ENCODE results near the gene ACP6. TPM values are rescaled to one million over a fixed set of nuclear protein-coding genes. Genes with fewer than 3 reads are reported as not detected.

The ACP6 gene
- polyA plus RNA-seq, 3 donors, result 7.8 to 9.8 (median 8.9) TPM

DNA sequence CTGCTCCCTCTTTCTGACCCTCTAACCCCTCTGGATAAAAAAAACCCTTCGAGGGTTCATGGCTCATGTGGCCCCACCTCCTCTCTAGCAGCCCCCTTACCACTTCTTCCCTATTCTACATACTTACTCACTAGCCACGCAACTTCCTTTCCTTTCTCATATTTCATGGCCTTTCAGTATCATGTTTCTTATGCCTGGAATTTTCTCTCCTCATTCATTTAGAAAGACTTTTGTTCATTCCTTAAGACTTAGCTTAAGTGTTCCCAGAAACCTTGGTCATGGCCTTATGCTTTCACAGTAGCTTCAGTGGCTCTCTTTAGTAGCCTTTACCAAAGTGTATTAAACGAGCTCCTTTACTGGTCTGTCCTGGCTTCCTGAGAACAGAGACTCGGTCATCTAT, 6.1 kb downstream of the ACP6 start:
- 71 to 87% (median 73%) methylated on average over 4 of the region's 4 CpGs for WGBS, 3 donors

DNA sequence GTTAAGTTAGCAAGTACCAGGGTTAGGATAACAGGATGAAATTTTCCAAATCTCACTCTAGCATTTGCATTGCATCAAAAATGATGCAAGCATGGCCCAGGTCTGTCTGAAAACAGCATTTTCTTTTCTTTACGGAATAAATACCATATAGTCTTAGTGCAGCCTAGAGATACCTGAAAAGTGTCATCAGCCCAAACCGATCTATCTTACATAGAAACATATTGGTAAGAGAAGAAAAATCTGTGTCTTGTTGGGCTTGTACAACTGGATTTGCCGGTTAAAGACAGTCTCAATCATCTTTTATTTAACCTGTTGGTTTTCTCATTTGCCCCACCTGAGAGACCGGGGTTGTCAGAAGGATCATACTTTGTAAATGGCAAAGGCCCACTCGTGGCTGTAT, 15.8 kb downstream of the ACP6 start:
- no peak overlapping the region for H3K27ac ChIP-seq (ENCODE audit: low read depth, low read length)
- WGBS, 3 donors, result 95 to 98% (median 95%) methylated on average over 5 of the region's 5 CpGs

More for the DNA sequence above, 6.1 kb downstream of the ACP6 start:
- H3K27ac ChIP-seq (ENCODE audit: low read depth, low read length), result no peak overlapping the region

DNA sequence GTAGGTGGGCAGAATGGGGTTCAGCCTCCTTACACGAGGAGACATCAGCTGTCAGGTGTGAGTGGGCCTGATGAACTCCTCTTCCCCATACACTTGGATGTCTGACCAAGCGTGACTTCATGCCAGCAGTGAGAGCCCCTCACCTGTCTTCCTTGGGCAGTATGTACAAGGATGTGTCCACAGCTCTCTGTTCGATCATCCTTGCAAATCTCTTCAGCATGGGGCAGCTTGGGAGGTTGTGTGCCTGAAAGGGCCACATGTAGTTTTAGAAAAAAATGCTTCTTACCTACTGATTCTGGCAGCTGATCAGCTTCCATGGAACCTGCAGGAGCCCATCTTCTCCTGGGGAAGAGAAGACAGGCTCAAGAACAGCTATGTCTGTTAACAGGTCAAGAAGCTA, 18.0 kb downstream of the ACP6 start:
- WGBS, 3 donors, result 93 to 98% (median 94%) methylated on average over 3 of the region's 3 CpGs
- H3K27ac ChIP-seq (ENCODE audit: low read depth, low read length), result no peak overlapping the region

DNA sequence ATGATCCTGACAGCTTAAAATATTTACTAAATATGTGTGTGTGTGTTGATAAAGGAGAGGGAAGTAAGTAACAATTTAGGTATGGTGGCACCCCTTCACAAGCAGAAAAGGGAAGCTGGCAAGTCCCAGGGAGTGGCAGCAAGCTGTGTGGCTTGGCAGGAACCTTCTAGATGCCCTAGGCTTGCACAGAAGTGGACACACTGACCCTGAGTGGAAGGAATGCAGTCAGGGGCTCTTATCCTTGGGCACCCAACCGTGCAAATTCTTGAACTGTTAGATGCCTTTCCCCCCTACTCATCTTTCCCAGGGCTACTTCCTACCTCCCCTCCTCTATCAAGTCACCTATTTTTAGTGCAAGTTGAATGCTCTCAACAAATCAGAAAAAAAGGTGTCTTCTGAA, 18.9 kb downstream of the ACP6 start:
- 74 to 93% (median 79%) methylated on average over 1 of the region's 1 CpG for WGBS, 3 donors
- no peak overlapping the region for H3K27ac ChIP-seq (ENCODE audit: low read depth, low read length)

DNA sequence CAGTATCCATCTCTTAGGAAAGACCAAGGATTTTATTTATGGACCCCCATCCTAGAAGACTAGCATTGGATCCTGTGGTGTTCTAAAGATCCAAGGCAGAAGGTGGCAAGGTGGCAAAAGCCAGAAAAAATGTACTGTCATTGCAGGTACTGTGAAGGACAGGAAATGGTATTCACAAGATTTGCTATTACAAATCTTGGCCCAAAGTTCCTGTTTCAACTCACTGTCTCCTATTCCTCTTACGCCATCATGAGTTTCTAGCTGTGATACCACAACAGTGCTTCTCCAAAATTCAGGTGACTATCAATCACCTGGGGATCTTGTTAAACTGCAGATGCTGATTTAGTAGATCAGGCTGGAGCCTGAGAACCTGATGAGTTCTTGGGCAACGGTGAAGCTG, 21.4 kb downstream of the ACP6 start:
- no peak overlapping the region for H3K27ac ChIP-seq (ENCODE audit: low read depth, low read length)
- WGBS, 3 donors, result 74 to 98% (median 85%) methylated on average over 2 of the region's 2 CpGs

DNA sequence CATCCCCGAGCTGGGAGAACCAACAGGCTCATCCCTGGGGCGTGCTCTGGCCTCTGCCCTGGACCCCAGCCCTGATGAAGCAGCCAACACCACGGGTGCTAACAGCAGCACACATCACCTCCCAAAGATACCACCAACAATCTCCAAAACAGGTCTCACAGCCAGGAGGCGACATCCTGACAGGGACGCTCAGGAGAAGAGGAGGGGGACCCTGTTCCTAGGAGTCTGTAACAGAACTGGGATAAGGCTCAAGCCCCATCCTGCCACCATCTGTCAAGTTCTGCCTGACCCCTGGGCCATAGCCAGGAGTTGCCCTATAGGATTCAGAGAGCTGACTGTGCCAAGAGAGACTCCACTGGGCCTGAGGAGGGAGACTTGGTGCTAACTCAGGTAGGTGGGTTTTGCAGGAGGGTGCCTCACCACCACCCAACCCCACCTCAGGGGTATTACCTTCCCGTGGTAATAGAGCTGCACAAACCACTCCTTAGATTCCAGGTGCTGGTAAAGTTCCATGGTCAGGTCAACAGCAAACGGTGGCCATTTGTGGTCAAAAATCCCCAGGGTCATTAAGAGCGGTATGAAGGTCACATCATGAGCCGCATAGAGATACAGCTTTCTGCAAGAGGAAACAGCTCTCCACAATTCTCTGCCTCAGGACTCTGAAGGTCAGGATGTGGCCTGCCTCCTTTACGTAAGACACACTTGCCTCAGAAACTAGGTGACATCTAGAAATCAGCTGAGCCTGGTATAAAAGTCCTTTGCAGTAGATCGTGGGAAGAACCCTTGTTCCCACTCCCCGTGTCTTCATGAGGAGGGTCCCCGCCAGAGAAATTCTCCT, 22.3 kb downstream of the ACP6 start:
- H3K27ac ChIP-seq (ENCODE audit: low read depth, low read length), result no peak overlapping the region
- WGBS, 3 donors, result 75 to 84% (median 79%) methylated on average over 13 of the region's 13 CpGs

DNA sequence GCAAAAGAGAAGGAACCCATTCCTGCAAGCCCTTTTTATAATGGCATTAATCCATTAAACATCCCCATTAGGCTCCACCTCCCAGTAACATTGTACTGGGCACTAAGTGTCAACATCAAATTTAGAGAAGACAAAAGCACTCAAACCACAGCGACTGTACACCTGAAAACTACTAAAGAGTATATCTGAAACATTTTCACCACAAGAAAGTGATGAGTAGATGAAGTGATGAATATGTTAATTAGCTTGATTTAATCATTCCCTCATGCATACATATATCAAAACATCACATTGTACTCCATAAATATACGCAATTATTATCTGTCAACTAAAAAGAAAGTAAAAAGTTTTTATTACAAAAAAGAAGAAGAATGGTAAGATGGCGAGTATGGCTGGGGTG, 26.4 kb downstream of the ACP6 start:
- H3K27ac ChIP-seq (ENCODE audit: low read depth, low read length), result no peak overlapping the region
- 92 to 96% (median 93%) methylated on average over 3 of the region's 3 CpGs for WGBS, 3 donors

DNA sequence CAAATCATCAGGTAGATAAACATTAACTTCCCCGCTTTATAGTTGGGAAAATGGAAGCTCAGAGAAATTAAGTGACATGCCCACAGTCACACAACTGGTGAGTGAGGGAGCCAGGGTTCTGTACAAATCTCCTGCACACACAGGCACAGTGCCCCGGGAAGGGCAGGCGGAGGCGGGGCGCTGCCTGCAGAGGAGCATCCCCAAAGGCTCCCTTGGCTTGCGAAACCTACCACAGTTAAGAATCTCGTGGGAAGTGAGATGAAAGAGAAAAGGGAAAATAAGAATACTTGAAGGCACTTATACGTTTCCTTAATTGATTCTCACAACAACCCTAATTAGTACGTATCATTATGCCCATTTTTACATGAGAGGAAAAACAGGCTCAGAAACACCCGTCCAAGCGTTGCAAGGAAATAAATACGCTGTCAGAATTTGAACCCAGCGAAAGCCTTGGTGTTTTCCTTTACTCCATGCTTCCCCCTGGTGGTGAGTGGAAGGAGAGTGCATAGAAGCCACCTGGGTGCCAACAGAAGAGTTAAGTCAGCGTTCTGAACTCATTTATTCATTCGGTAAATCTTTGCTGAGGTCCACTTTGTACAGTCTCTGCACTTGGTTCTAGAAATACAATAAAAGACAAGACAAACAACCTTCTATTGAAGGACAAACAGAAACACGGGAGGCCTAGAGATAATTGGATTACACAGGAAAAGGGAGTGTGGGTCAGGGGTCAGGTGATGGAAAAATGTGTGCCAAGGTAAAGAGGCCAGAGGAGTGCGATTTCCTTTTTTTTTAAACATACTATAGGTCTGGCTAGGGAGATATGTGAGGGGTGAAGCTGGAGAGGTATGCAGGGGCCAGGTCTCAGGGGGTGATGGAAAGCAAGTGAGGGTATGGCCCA, 28.4 kb downstream of the ACP6 start:
- no peak overlapping the region for H3K27ac ChIP-seq (ENCODE audit: low read depth, low read length)
- 58 to 62% (median 60%) methylated on average over 17 of the region's 17 CpGs for WGBS, 3 donors

DNA sequence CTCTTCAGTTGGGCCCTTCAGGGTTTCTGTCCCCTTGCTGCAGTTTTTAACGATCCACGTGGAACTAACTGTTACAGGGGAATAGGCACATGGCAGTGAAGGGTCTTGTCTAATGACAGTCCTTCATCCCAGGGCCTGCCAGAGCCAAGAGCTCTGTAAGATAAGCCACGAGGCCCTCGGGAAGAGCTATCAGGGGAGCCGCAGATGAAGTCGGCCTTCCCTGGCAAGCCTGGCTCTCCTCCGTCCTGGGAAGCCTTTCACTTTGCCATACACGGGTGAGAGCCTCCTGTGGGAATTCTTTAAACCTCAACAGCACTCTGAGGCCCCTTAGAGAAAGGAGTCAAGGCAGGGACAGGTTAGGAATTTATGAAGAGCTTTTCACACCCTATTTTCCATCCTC, 29.0 kb downstream of the ACP6 start:
- 78 to 84% (median 80%) methylated on average over 8 of the region's 8 CpGs for WGBS, 3 donors
- no peak overlapping the region for H3K27ac ChIP-seq (ENCODE audit: low read depth, low read length)

DNA sequence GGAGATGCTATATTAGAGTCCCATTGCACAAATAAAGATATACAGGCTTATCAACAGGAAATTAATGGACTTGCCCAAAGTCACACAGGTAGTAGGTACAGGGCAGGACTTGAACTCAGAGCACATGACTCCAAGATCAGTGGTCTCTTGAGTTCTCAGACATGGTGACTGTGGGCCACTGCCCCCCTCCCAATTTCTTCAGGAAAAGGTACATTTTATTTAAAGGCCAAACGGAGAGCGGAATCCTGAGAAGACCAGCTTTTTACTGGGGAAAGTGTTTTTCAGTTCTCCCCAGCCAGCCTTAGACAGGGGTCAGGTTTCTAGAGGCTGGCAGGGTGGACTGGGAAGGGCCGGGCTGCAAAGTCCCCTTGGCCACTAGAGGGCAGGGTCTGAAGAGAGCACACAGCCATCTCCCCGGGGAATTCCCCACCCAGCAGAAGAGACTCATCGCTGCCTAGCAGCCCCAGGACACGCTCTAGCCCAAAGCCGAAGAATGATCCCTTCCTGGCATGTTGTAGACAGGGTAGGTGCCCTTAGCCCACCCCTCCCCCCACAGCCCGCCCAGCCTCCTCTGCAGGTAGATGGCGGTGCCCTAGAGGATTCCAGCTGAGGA, 29.7 kb downstream of the ACP6 start:
- 39 to 53% (median 48%) methylated on average over 9 of the region's 9 CpGs for WGBS, 3 donors

DNA sequence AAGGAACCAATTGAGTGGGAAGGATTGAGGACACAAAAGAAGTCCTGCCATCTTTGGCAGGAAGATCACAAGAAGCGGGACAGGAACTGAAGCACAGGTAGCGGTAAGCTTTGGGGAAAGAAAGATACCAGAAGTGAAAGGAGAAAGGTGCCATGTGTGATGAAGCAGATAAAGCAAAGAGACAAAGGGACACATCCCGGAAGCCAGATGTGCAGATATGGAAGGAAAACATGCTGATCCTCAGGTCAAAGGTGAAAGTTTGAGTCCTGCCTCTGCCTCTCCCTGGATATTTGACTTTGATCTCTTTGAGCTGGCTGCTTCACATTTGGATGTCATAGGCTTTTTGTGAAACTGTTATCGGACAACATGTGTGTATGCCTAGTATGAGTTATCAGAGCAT, 34.0 kb downstream of the ACP6 start:
- 91 to 99% (median 94%) methylated on average over 4 of the region's 4 CpGs for WGBS, 3 donors
- H3K27ac ChIP-seq (ENCODE audit: low read depth, low read length), result no peak overlapping the region

More for the DNA sequence above, 29.7 kb downstream of the ACP6 start:
- no peak overlapping the region for H3K27ac ChIP-seq (ENCODE audit: low read depth, low read length)

DNA sequence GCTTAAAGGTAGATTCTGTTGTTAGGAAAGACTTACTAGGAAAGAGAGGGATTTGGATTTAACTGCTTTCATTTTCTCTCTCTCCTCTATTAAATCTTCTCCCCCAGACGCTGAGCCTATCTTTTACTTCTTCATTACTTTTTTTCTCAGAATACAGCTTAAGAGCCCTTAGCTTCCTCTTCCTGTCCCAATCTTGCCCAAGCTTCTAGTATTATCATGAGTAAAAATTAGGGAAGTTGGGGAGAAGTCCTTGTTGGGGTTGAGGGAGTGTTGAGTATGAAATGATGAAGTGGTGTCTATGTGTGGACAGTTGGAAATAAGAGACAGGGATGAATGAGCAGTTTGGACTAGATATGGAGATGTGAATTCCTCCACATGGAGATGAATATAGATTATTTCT, 35.0 kb downstream of the ACP6 start:
- 36 to 86% (median 54%) methylated on average over 1 of the region's 1 CpG for WGBS, 3 donors
- no peak overlapping the region for H3K27ac ChIP-seq (ENCODE audit: low read depth, low read length)

DNA sequence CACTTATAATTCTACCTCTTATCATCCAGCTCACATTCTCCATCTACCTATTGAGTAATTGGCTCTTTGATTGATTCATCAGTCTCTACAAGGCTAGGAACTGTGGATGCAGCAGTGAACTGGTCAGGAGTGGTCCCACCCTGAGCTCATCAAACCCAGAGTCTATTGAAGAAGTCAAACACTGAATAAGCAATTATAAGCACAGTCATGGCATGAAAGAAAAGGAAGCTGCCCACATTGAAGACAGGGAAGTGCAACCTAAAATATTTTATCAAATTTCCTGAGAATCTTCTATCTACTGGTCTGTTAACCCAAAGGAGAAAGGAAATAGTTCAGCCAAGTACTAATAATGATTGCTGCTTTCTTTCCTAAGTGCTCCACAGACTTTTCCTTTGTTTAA, 35.7 kb downstream of the ACP6 start:
- no peak overlapping the region for H3K27ac ChIP-seq (ENCODE audit: low read depth, low read length)

DNA sequence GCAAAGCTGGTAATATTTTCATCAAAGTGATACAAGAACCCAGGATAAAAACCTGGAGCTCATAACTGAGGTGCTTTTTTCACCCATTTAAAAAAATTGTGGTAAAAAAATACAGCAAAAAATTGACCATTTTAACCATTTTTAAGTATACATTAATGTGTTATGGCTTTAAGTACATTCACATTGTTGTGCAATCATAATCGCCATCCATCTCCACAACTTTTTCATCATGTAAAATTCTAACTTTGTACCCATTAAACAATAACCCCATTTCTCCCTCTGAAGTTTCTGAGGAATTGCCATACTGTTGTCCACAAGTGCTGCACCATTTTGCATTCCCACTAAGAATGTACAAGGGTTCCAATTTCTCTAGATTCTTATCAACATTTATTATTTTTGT, 36.6 kb downstream of the ACP6 start:
- 82 to 100% (median 93%) methylated on average over 1 of the region's 1 CpG for whole genome bisulfite sequencing, 3 donors
- H3K27ac ChIP-seq (ENCODE audit: low read depth, low read length), result no peak overlapping the region

DNA sequence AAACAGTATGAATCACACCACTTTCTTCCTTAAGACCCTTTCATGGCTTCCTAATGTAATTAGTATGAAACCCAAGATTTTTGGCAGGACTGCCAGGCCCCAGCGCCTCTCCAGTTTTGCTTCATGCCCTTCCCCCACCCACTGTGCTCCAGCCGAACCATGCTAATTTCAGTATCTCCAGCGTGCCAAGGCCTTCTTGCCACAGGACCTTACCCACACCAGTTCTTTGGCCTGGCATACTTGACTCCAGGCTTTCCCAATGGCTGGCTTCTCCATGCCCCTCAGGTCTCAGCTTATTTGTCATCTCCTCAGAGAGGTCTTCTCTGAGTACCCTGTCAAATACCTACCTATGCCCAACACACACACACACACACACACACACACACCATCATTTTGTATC, 38.5 kb downstream of the ACP6 start:
- H3K27ac ChIP-seq (ENCODE audit: low read depth, low read length), result no peak overlapping the region
- 88 to 95% (median 91%) methylated on average over 3 of the region's 3 CpGs for WGBS, 3 donors

DNA sequence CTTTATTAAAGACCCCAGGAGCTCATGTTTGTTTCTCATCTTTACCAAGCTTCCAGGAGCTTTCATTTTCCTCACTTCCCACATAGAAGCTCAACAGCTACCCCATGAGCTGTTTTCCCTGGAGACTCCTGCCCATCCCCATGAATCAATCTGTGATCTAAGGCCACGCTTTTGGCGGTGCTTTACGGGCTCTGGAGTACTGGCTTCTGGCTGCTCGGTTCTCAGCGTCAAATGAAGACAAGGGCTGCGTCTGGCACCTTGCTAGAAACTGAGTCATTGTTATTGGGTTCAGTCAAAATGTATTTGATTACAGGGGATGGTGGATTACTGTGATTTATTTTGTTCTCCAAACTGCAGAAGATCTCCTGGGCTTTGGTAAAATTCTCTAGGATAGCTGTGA, 39.9 kb downstream of the ACP6 start:
- H3K27ac ChIP-seq (ENCODE audit: low read depth, low read length), result no peak overlapping the region
- WGBS, 3 donors, result 70 to 82% (median 76%) methylated on average over 6 of the region's 6 CpGs

DNA sequence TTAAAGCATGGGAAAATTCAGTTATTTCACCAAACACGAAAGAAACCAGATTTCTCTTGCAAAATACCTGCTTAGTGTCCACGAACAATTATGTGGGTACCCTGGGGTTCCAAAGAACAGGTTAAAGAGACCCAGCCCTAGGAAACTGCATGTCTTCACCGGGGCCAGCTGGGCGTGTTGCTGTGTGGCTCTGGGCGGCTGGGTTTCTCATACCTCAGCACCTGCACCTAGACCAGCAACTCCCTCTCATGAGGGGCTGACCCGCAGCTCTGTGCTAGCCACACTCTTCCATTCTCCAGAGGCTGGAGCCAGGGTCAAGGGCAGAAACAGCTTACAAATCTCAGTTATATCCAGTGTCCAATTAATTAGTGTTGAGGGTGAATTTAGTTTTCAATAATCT, 40.3 kb downstream of the ACP6 start:
- 75 to 78% (median 78%) methylated on average over 6 of the region's 6 CpGs for WGBS, 3 donors
- H3K27ac ChIP-seq (ENCODE audit: low read depth, low read length), result no peak overlapping the region

DNA sequence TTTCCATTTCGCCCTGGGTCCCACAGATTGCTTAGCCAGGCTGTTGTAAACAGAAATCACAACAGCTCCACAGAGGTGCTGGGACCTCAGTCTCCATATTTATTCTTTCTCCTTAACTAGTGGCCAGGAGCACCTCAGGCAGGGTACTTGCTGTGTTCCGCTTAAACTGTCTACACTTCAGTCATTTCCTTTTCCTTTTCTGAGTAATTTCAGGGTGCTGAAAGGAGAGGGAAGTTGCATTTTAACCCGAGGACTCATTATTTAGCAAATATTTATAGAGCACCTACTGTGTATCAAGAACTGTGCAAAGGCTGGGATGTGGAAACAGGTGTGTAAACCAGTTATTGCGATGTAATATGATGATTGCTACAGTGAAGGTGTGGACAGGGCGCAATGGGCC, 41.9 kb downstream of the ACP6 start:
- 70 to 78% (median 73%) methylated on average over 5 of the region's 5 CpGs for WGBS, 3 donors

DNA sequence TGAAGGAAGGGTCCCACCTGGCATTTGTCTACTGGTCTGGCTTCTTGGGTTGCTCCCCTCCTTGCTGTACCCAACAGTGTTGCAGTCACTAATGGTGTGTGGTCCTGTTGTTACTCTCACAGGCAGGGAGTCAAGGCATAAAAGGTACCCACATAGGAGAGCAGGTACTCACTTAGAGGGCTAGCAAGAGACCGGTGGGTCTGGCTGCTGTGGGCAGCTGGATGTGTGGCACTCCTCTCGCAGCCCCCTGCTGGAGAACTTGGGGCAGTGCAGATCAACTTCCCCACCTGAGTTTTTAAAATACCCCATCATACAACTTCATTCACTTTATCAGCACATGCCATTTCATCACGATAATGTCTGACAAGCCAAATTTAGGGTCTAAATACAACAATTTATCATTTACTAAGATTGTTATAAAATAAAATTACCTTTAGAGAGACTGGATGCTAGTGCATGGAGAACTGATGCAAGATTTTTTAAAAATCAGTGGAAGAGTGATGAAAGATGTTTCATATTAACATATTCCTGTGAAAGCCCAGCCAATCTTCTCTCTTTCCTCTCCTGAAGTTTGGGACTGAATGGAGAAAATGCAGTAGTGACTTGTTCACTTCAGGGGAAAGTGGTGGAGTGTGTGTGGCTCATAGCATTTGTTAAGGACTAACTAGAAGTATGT, 42.8 kb downstream of the ACP6 start:
- 13 to 22% (median 14%) methylated on average over 3 of the region's 3 CpGs for WGBS, 3 donors
- H3K27ac ChIP-seq (ENCODE audit: low read depth, low read length), result no peak overlapping the region

More for the DNA sequence above, 41.9 kb downstream of the ACP6 start:
- H3K27ac ChIP-seq (ENCODE audit: low read depth, low read length), result no peak overlapping the region

Measured in adipose tissue (tissue), 3 donors.